ENCODE results near the gene PHF12.

DNA sequence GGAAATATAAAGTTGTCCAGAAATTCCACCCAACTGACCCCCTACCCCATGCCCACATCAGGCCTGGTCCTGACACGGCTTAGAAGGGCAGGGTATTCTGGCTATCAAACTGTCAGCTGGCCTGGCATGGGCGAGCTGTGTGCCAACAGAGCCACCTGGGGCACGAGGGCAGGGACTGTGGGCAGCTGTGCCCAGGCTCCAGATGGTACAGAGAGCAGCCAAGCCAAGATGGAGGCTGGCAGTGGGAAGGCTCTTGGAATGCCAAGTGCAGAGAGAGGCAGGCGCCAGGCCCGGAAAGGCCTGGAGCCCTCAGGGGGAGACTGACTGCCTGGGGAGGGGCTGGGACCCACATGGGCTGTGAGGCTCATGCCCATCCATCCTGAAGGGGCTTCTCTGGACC, 24.3 kb upstream of the PHF12 start:
- no peak for TF ChIP-seq GABPA (IDR thresholded peaks at IDR 0.05; ENCODE audit: low read depth)
- TF ChIP-seq RFX5 (IDR thresholded peaks at IDR 0.05; ENCODE audit: low read depth, low read length), result no peak
- TF ChIP-seq, protein P1, sequence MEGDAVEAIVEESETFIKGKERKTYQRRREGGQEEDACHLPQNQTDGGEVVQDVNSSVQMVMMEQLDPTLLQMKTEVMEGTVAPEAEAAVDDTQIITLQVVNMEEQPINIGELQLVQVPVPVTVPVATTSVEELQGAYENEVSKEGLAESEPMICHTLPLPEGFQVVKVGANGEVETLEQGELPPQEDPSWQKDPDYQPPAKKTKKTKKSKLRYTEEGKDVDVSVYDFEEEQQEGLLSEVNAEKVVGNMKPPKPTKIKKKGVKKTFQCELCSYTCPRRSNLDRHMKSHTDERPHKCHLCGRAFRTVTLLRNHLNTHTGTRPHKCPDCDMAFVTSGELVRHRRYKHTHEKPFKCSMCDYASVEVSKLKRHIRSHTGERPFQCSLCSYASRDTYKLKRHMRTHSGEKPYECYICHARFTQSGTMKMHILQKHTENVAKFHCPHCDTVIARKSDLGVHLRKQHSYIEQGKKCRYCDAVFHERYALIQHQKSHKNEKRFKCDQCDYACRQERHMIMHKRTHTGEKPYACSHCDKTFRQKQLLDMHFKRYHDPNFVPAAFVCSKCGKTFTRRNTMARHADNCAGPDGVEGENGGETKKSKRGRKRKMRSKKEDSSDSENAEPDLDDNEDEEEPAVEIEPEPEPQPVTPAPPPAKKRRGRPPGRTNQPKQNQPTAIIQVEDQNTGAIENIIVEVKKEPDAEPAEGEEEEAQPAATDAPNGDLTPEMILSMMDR (IDR thresholded peaks at IDR 0.05 in 2 of 3, conservative IDR thresholded peaks at IDR 0.05 in 1 of 3; ENCODE audit: control insufficient read depth in 2 of 3, extremely low read depth in 1 of 3, insufficient read depth in 1 of 3, low read depth in 3 of 3, low read length in 3 of 3), result no peak
- TF ChIP-seq LARP7 (IDR thresholded peaks at IDR 0.05), result no peak
- TF ChIP-seq ZNF384 (IDR thresholded peaks at IDR 0.05; ENCODE audit: borderline replicate concordance, low read depth, low read length), result no peak
- TF ChIP-seq MYC (IDR thresholded peaks at IDR 0.05; ENCODE audit: insufficient read depth, insufficient read length, insufficient replicate concordance, low read length, severe bottlenecking), result no peak

Measured in GM12878 (cell line).